Activated T-cell treated with anti-CD3 and anti-CD28 coated beads for 1 hour (primary cell): Measurements from ENCODE around the gene THRA.
A peak's percentile ranks its signal among the peaks of the same experiment; 100 is the strongest.

ENCODE experiments used
- DNase-seq: peaks from one replicate; pipeline ENCODE4 v3.0.0-alpha.2; 2020; ENCODE audit warnings: low read depth

Gene THRA

GRCh38 chr17:40062329-40063186 is at the start of gene THRA:
THRA (plus strand) TSS chr17:40062965; CDS start chr17:40074489, 11,524 bp downstream.
- DNase-seq, result peak; percentile 67

- DNase-seq, result no peak
Observed at GRCh38 chr17:40014375-40014980, 48.3 kb upstream of the THRA start.

- DNase-seq, result no peak
Observed at GRCh38 chr17:40015005-40015997, 47.5 kb upstream of the THRA start, which contains the start of gene CSF3. CSF3 (plus strand) TSS chr17:40015440; CDS start chr17:40015475, 35 bp downstream.

GRCh38 chr17:40015998-40016985 is 46.5 kb upstream of the THRA start:
- no peak for DNase-seq

- no peak for DNase-seq
Observed at GRCh38 chr17:40017422-40018080, 45.2 kb upstream of the THRA start.

- DNase-seq, result no peak
Observed at GRCh38 chr17:40018211-40019121, 44.3 kb upstream of the THRA start.

GRCh38 chr17:40019140-40019991 is 43.4 kb upstream of the THRA start:
- no peak for DNase-seq

GRCh38 chr17:40020146-40020545 is 42.6 kb upstream of the THRA start:
- no peak for DNase-seq

GRCh38 chr17:40021451-40021971 is 41.3 kb upstream of the THRA start:
- DNase-seq, result no peak

- no peak for DNase-seq
Observed at GRCh38 chr17:40022497-40022896, 40.3 kb upstream of the THRA start.

- no peak for DNase-seq
Observed at GRCh38 chr17:40022961-40023541, 39.7 kb upstream of the THRA start.

- no peak for DNase-seq
Observed at GRCh38 chr17:40023590-40024292, 39.0 kb upstream of the THRA start.

GRCh38 chr17:40024901-40025300 is 37.9 kb upstream of the THRA start:
- DNase-seq, result no peak

- no peak for DNase-seq
Observed at GRCh38 chr17:40025559-40025958, 37.2 kb upstream of the THRA start.

GRCh38 chr17:40025991-40026815 is 36.6 kb upstream of the THRA start:
- peak; percentile 17 for DNase-seq
